ENCODE data around the gene KCNAB1. TPM values are rescaled to one million over a fixed set of nuclear protein-coding genes. Genes with fewer than 3 reads are reported as not detected.
"Not testable (repeated sequence)": the region's sequence is repeated elsewhere in the genome, so short reads cannot be mapped to it uniquely, and the experiment has no call there.

Gene KCNAB1
- total RNA-seq (0.06 TPM in 1 of 2 replicates, not detected in the other), polyA plus RNA-seq (0.60 and 0.70 TPM in 2 replicates)

GRCh38 chr3:156120528-156121251, at the start of gene KCNAB1:
KCNAB1 (plus strand) TSS chr3:156120578.
- TF ChIP-seq CTCF (IDR thresholded peaks at IDR 0.05; ENCODE audit: low read depth, low read length), result no peak
- Histone ChIP-seq H3K27me3 (no peaks in the 10 kb centered on the region), H3K36me3 (no peaks in the 10 kb centered on the region), H3K4me3 (no peak within 1 kb of the TSS), H3K4me1 (ENCODE audit: low read depth) (no peaks in the 10 kb centered on the region), H3K9me3 (ENCODE audit: low read depth) (no peaks in the 10 kb centered on the region), H3K27ac (no peak within 1 kb of the TSS)
- DNase-seq (ENCODE audit: low read depth in 1 of 2, low spot score in 1 of 2), result no peak

DNA sequence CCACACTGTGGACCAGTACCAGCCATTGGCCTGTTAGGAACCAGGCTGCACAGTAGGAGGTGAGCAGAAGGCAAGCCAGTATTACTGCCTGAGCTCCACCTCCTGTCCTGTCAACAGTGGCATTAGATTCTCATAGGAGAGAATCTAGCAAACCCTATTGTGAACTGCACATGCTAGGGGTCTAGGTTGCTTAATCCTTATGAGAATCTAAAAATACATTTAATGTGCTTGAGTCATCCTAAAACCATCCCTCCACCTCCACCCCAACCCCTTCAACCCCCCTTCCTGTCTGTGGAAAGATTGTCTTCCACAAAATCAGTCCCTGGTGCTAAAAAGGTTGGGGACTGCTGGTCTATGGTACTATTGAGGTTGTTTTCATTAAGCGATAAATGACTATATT, 49.3 kb upstream of the KCNAB1 start:
- no peaks in the 10 kb centered on the region for H3K9me3 ChIP-seq (ENCODE audit: low read depth)
- no peaks in the 10 kb centered on the region for H3K36me3 ChIP-seq
- TF ChIP-seq CTCF (IDR thresholded peaks at IDR 0.05; ENCODE audit: low read depth, low read length), result no peak
- no peak overlapping the region for H3K4me3 ChIP-seq
- no peaks in the 10 kb centered on the region for H3K27me3 ChIP-seq
- no peak for DNase-seq (ENCODE audit: low read depth in 1 of 2, low spot score in 1 of 2)
- H3K27ac ChIP-seq, result no peak overlapping the region
- H3K4me1 ChIP-seq (ENCODE audit: low read depth), result no peaks in the 10 kb centered on the region

- not testable (repeated sequence) for H3K27me3 ChIP-seq; H3K4me1 ChIP-seq (ENCODE audit: low read depth); DNase-seq (ENCODE audit: low read depth in 1 of 2, low spot score in 1 of 2); H3K27ac ChIP-seq; H3K4me3 ChIP-seq; H3K9me3 ChIP-seq (ENCODE audit: low read depth); H3K36me3 ChIP-seq
Measured at GRCh38 chr3:156072950-156073657, 47.3 kb upstream of the KCNAB1 start.

DNA sequence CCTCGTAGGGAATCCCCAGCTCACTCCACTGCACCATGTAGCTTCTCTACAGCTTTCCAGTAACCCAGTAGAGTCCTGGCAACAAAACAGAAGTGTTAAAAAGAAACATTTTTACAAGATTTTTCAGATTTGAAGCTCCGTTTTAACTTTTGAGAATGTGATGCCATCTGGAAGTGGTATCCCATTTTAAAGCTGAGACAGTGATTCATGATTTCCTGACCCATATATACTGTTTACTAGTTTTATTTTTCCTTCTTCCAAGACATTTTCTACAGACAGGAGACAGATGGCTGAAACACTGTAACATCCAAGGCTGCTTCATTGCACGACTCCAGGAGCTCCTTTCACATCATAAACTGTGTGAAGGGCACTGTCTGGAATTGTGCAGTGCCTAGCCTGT, 30.3 kb upstream of the KCNAB1 start:
- H3K27ac ChIP-seq, result no peak overlapping the region

GRCh38 chr3:156093964-156094363, 26.4 kb upstream of the KCNAB1 start:
- no peaks in the 10 kb centered on the region for H3K27me3 ChIP-seq
- H3K36me3 ChIP-seq, result no peaks in the 10 kb centered on the region
- no peak overlapping the region for H3K4me3 ChIP-seq
- H3K9me3 ChIP-seq (ENCODE audit: low read depth), result no peaks in the 10 kb centered on the region
- H3K27ac ChIP-seq, result no peak overlapping the region
- DNase-seq (ENCODE audit: low read depth in 1 of 2, low spot score in 1 of 2), result no peak
- H3K4me1 ChIP-seq (ENCODE audit: low read depth), result no peaks in the 10 kb centered on the region
- no peak for TF ChIP-seq CTCF (IDR thresholded peaks at IDR 0.05; ENCODE audit: low read depth, low read length)

More for the DNA sequence above, 30.3 kb upstream of the KCNAB1 start:
- no peaks in the 10 kb centered on the region for H3K4me1 ChIP-seq (ENCODE audit: low read depth)
- TF ChIP-seq CTCF (IDR thresholded peaks at IDR 0.05; ENCODE audit: low read depth, low read length), result no peak
- DNase-seq (ENCODE audit: low read depth in 1 of 2, low spot score in 1 of 2), result no peak
- no peaks in the 10 kb centered on the region for H3K36me3 ChIP-seq
- H3K27me3 ChIP-seq, result no peaks in the 10 kb centered on the region
- no peaks in the 10 kb centered on the region for H3K9me3 ChIP-seq (ENCODE audit: low read depth)
- H3K4me3 ChIP-seq, result no peak overlapping the region

GRCh38 chr3:156094391-156094790, 26.0 kb upstream of the KCNAB1 start:
- no peak for DNase-seq (ENCODE audit: low read depth in 1 of 2, low spot score in 1 of 2)
- Histone ChIP-seq H3K9me3 (ENCODE audit: low read depth) (no peaks in the 10 kb centered on the region), H3K36me3 (no peaks in the 10 kb centered on the region), H3K4me3 (no peak overlapping the region), H3K27me3 (no peaks in the 10 kb centered on the region), H3K4me1 (ENCODE audit: low read depth) (no peaks in the 10 kb centered on the region), H3K27ac (no peak overlapping the region)
- no peak for TF ChIP-seq CTCF (IDR thresholded peaks at IDR 0.05; ENCODE audit: low read depth, low read length)

GRCh38 chr3:156095652-156096051, 24.7 kb upstream of the KCNAB1 start:
- not testable (repeated sequence) for H3K9me3 ChIP-seq (ENCODE audit: low read depth); H3K36me3 ChIP-seq; DNase-seq (ENCODE audit: low read depth in 1 of 2, low spot score in 1 of 2); H3K27ac ChIP-seq; H3K27me3 ChIP-seq; H3K4me1 ChIP-seq (ENCODE audit: low read depth); H3K4me3 ChIP-seq
